K562 (cell line): ENCODE results near the gene PI4KA. TPM values are rescaled to one million over a fixed set of nuclear protein-coding genes. Genes with fewer than 3 reads are reported as not detected.

Experiments used
- ATAC-seq: fragments of 200-7000 bp; cut with Tn5 transposase; 3 replicates; pipeline ENCODE4 v1.9.1; 2020; ENCODE audit warnings: moderate library complexity
- BruUV-seq: library from RNA; stranded (reverse); fragments of 400-500 nt; replicated peaks from 2 replicates; lab custom pipeline; 2021; lab: Mats Ljungman, UMichigan
- CTCF ChIA-PET: fragments of 300-600 bp; formaldehyde crosslinking; extraction: SDS; loops from one replicate; lab custom pipeline; 2021; ENCODE audit warnings: low intra/inter-chr PET ratio; lab: Yijun Ruan, JAX
- POLR2A ChIA-PET: fragments of 300-600, 350-650 bp; sonication (Branson Sonifier 250); formaldehyde crosslinking; extraction: SDS; loops from one replicate; lab custom pipeline; 2021; ENCODE audit warnings: antibody characterized with exemption, inconsistent platforms; lab: Yijun Ruan, JAX
- DNase-seq, 4 experiments: peaks; one replicate each; pipeline versions ENCODE4 v3.0.0 to v3.0.0-alpha.2; 2011 to 2018; ENCODE audit warnings: low spot score in 3 of 4, mixed read lengths in 3 of 4; ENCODE audit errors: extremely low read depth in 1 of 4
- FAIRE-seq: peaks from 2 replicates; lab custom pipeline; 2011; peaks lifted over from hg19 to GRCh38; lab: Jason Lieb, UNC
- H2AFZ ChIP-seq: 2 replicates; pipeline ENCODE4 v1.6.0; 2011; ENCODE audit warnings: low read depth, low read length, control low read depth, inconsistent platforms
- H3K27ac ChIP-seq: fragments of 200-600 bp; 3 replicates; pipeline ENCODE4 v1.8.0; 2011; ENCODE audit warnings: low read depth, mild to moderate bottlenecking, control low read depth, inconsistent platforms, low read length, moderate library complexity, mixed read lengths; ENCODE audit errors: extremely low read depth
- H3K27me3 ChIP-seq, 2 experiments: fragments of 300-600 bp in 1 of 2; 2 replicates in 1 of 2; 3 replicates in 1 of 2; pipeline versions ENCODE4 v1.6.0 to v1.8.0; 2011; ENCODE audit warnings: inconsistent platforms in 2 of 2, low read length in 2 of 2, mild to moderate bottlenecking in 1 of 2, mixed read lengths in 1 of 2, moderate library complexity in 1 of 2; ENCODE audit not compliant: control insufficient read depth in 2 of 2, insufficient read depth in 2 of 2
- H3K36me3 ChIP-seq: fragments of 300-600 bp; 3 replicates; pipeline ENCODE4 v1.8.0; 2011; ENCODE audit warnings: mild to moderate bottlenecking, low read length, inconsistent platforms; ENCODE audit not compliant: control insufficient read depth, insufficient read depth
- H3K4me1 ChIP-seq, 2 experiments: fragments of 200-600 bp in 1 of 2; replicated peaks in 1 of 2; 2 replicates in 1 of 2; 3 replicates in 1 of 2; pipeline versions ENCODE4 v1.5.1 to v1.8.0; 2011; ENCODE audit warnings: inconsistent platforms in 2 of 2, low read length in 2 of 2, mild to moderate bottlenecking in 1 of 2, mixed read lengths in 1 of 2, moderate library complexity in 1 of 2; ENCODE audit not compliant: control insufficient read depth in 2 of 2, insufficient read depth in 2 of 2
- H3K4me2 ChIP-seq: 2 replicates; pipeline ENCODE4 v1.6.1; 2011; ENCODE audit warnings: low read length, control low read depth, inconsistent platforms, mixed read lengths; ENCODE audit not compliant: insufficient read depth
- H3K4me3 ChIP-seq: fragments of 200-600 bp; sonication (generic), shearing (Covaris generic); 2 replicates; pipeline ENCODE4 v1.5.1; 2016; ENCODE audit warnings: control low read depth, inconsistent platforms
- H3K79me2 ChIP-seq: fragments of 200-600 bp; 3 replicates; pipeline ENCODE4 v1.8.0; 2011; ENCODE audit warnings: low read length, inconsistent platforms; ENCODE audit not compliant: control insufficient read depth, insufficient read depth
- H3K9ac ChIP-seq, 2 experiments: 2 replicates each; pipeline versions ENCODE4 v1.6.0 to v1.6.1; 2011; ENCODE audit warnings: low read depth in 2 of 2, low read length in 2 of 2, control low read depth in 1 of 2, inconsistent platforms in 1 of 2, mild to moderate bottlenecking in 1 of 2, mixed read lengths in 1 of 2; ENCODE audit not compliant: insufficient read depth in 1 of 2
- H3K9me1 ChIP-seq: one replicate; pipeline ENCODE4 v1.6.0; 2011; ENCODE audit warnings: inconsistent platforms, mild to moderate bottlenecking, low read length, moderate library complexity; ENCODE audit not compliant: control insufficient read depth, insufficient read depth
- H3K9me3 ChIP-seq: replicated peaks from 2 replicates; pipeline ENCODE4 v1.5.1; 2011; ENCODE audit warnings: low read depth, low read length, inconsistent platforms; ENCODE audit not compliant: control insufficient read depth, insufficient read depth
- H4K20me1 ChIP-seq: replicated peaks from 2 replicates; pipeline ENCODE4 v1.6.1; 2011; ENCODE audit warnings: low read length, inconsistent platforms, mixed read lengths; ENCODE audit not compliant: control insufficient read depth, insufficient read depth
- ARID3A ChIP-seq: IDR thresholded peaks from 2 replicates; pipeline ENCODE4 v1.6.1; 2012; ENCODE audit warnings: low read depth, low read length, improper control_type of control experiment, borderline replicate concordance
- CBX3 ChIP-seq, 2 experiments: IDR thresholded peaks; 1 replicate in 1 of 2; 2 replicates in 1 of 2; pipeline ENCODE4 v1.6.1; 2012; ENCODE audit warnings: inconsistent platforms in 2 of 2, low read length in 2 of 2, borderline replicate concordance in 1 of 2, control low read depth in 1 of 2
- ETV1 ChIP-seq: fragments of 450-650 bp; conservative IDR thresholded peaks from 2 replicates; pipeline ENCODE4 v1.6.1; 2016; ENCODE audit warnings: missing genetic modification characterization, control low read depth, low read depth, missing compliant biosample characterization
- FUS ChIP-seq: fragments of 200-400 bp; formaldehyde crosslinking; optimal IDR thresholded peaks from 2 replicates; pipeline ENCODE3; 2017; ENCODE audit warnings: low read depth, low read length
- HMBOX1 ChIP-seq: sonication (generic); IDR thresholded peaks from 2 replicates; pipeline ENCODE4 v1.6.1; 2016
- MLLT1 ChIP-seq, 2 experiments: fragments of 450-650 bp; IDR thresholded peaks; 2 replicates each; pipeline ENCODE4 v1.6.1; 2016
- MYC ChIP-seq, 2 experiments: fragments of 250-450 bp in 1 of 2; sonication (Bioruptor Pico) in 1 of 2; IDR thresholded peaks; 2 replicates each; pipeline versions ENCODE4 v1.5.1 to v1.6.1; 2012 to 2021; ENCODE audit warnings: low read depth in 2 of 2, borderline replicate concordance in 1 of 2, improper control_type of control experiment in 1 of 2, low read length in 1 of 2, mild to moderate bottlenecking in 1 of 2, moderate library complexity in 1 of 2
- NONO ChIP-seq, 2 experiments: fragments of 200-400 bp in 1 of 2; fragments of 450-650 bp in 1 of 2; formaldehyde crosslinking in 1 of 2; IDR thresholded peaks; 2 replicates each; pipeline ENCODE4 v1.6.1; 2017; ENCODE audit warnings: low read depth in 2 of 2, mild to moderate bottlenecking in 2 of 2, moderate library complexity in 2 of 2, low read length in 1 of 2
- RFX7 ChIP-seq: fragments of 250-450 bp; sonication (Bioruptor Pico); IDR thresholded peaks from 2 replicates; pipeline ENCODE4 v1.5.1; 2021; ENCODE audit warnings: mild to moderate bottlenecking
- ZFP36 ChIP-seq: fragments of 150-350 bp; IDR thresholded peaks from 2 replicates; pipeline ENCODE4 v1.6.1; 2018; ENCODE audit warnings: low read length, low read depth; ENCODE audit not compliant: partially characterized antibody
- ZNF184 ChIP-seq: sonication (generic); formaldehyde crosslinking; IDR thresholded peaks from 2 replicates; pipeline ENCODE4 v1.5.0; 2020; ENCODE audit warnings: missing genetic modification reagents
- ZNF316 ChIP-seq: fragments of 450-650 bp; IDR thresholded peaks from 2 replicates; pipeline ENCODE4 v1.6.1; 2016
- ZNF512 ChIP-seq: IDR thresholded peaks from 2 replicates; pipeline ENCODE4 v1.6.1; 2016; ENCODE audit warnings: missing genetic modification characterization, missing compliant biosample characterization
- ZNF707 ChIP-seq: fragments of 250-450 bp; sonication (Bioruptor Pico); conservative IDR thresholded peaks from 2 replicates; pipeline ENCODE4 v1.8.0; 2022; ENCODE audit warnings: inconsistent platforms, mild to moderate bottlenecking, moderate library complexity
- WGBS: fragments of 100-300 bp; shearing (Covaris generic); methylation state at CpG from one replicate; pipeline ENCODE4 v1.1.6; 2016; ENCODE audit warnings: low coverage, mixed read lengths; ENCODE audit not compliant: insufficient coverage; ENCODE audit errors: missing lambda C conversion rate; 5-methylcytosine and 5-hydroxymethylcytosine counted together
- in situ Hi-C: fragments of 300-500 bp; cut with MboI; formaldehyde crosslinking; loops from 4 replicates; pipeline ENCODE4 v1.15.0; 2018; ENCODE audit warnings: inconsistent platforms, mixed read lengths
- intact Hi-C: fragments of 100-400 bp; cut with micrococcal nuclease; formaldehyde crosslinking; loops from 2 replicates; pipeline ENCODE4 v1.14.2; 2022
- polyA plus RNA-seq, 8 experiments: library from polyadenylated mRNA; depleted of rRNA in 4 of 8; stranded (reverse) in 5 of 8; unstranded in 3 of 8; fragments of >200 nt; fragmentation: Nextera tagmentation in 2 of 8; fragmentation: Illumina TruSeq in 1 of 8; extraction: Ambion mirVana in 2 of 8; extraction: Trizol in 1 of 8; gene quantifications; 2 replicates each; pipeline versions ENCODE4 v1.2.1 to v1.2.3, GENCODE V29; 2011 to 2014; ENCODE audit warnings: inconsistent platforms in 1 of 8, missing spikeins in 1 of 8
- total RNA-seq, 7 experiments: library from RNA; depleted of rRNA in 6 of 7; stranded (reverse); fragments of >200 nt in 6 of 7; fragmentation: Illumina TruSeq in 2 of 7; extraction: Trizol in 2 of 7; gene quantifications; 2 replicates each; pipeline versions ENCODE4 v1.2.1 to v1.2.3, GENCODE V29; 2011 to 2021; ENCODE audit warnings: low replicate concordance in 1 of 7

Gene PI4KA
- total and polyA plus RNA-seq, 9 of the 15 experiments (the other 6 are each of a cell fraction or from before 2014, with no cell fraction given) = 7.3 to 187 (median 84.7) TPM

GRCh38 chr22:20868025-20868962 lies 9.7 kb upstream of the PI4KA start:
- H4K20me1 ChIP-seq = 0 out of 2 replicates have a peak, but pooled peaks cover 5% of the 10 kb centered on the region
- TF ChIP-seq MLLT1 (IDR thresholded peaks at IDR 0.05) = no peak
- no peak for TF ChIP-seq ZNF707 (CRISPR knock-in tag)
- no peak for TF ChIP-seq CBX3 (IDR thresholded peaks at IDR 0.05; ENCODE audit: borderline replicate concordance in 1 of 2, low read length in 2 of 2)
- TF ChIP-seq HMBOX1 = no peak
- TF ChIP-seq ZNF184 (CRISPR knock-in tag) = no peak
- TF ChIP-seq ZNF316 = no peak
- no peak for TF ChIP-seq RFX7
- no peak for TF ChIP-seq ARID3A
- no peak for TF ChIP-seq ZFP36
- TF ChIP-seq ETV1 (tag) = no peak
- TF ChIP-seq NONO (IDR thresholded peaks at IDR 0.05; ENCODE audit: low read depth in 2 of 2, low read length in 1 of 2) = no peak
- TF ChIP-seq FUS = no peak
- TF ChIP-seq ZNF512 (tag) = peak; percentile 91
- TF ChIP-seq MYC (IDR thresholded peaks at IDR 0.05; ENCODE audit: low read depth, low read length) = 0 out of 2 replicates have a peak, but pooled peaks have one; percentile 4
- no peak for TF ChIP-seq MYC (CRISPR knock-in tag; IDR thresholded peaks at IDR 0.05; ENCODE audit: borderline replicate concordance, low read depth)

More at GRCh38 chr22:20868025-20868962, 9.7 kb upstream of the PI4KA start:
- Histone ChIP-seq H2AFZ (peak overlapping the region; percentile 63), H3K9ac (peak overlapping the region; percentile 52 to 59), H3K9me1 (peaks cover 15% of the 10 kb centered on the region), H3K27ac (peak overlapping the region; percentile 74), H3K4me2 (peak overlapping the region; percentile 82), H3K4me1 (peaks cover 55 to 56% of the 10 kb centered on the region in 2 experiments), H3K36me3 (peaks cover 59% of the 10 kb centered on the region), H3K9me3 (no peaks in the 10 kb centered on the region), H3K79me2 (peaks cover 48% of the 10 kb centered on the region), H3K4me3 (no peak overlapping the region; the same call in 1 of the 2 replicates), H3K27me3 (no peaks in the 10 kb centered on the region)
- in situ Hi-C loops = no loop called here
- ChIA-PET CTCF (no interaction called here), POLR2A (interaction anchor here (0.5 to 11.8 kb wide), 52 partner anchors 8 to 1070 kb away, joined by 3 to 172 read pairs (median 4); partner anchors contain the start of genes CRKL, LZTR1, PI4KA and SNAP29)
- no peak for ATAC-seq
- BruUV-seq = no TSS peak
- intact Hi-C loops = loop anchor here (5.0 kb wide), 1 partner anchor 94 kb away; no protein-coding TSS in a partner anchor
- FAIRE-seq = no peak
- WGBS = 58% methylated on average over 7 of the region's 7 CpGs
- DNase-seq = peak in 1 of 4 experiments; percentile 41
